Measurements from ENCODE around the gene ISLR.
"Not testable (repeated sequence)": the region's sequence is repeated elsewhere in the genome, so short reads cannot be mapped to it uniquely, and the experiment has no call there.

The ISLR gene

GRCh38 chr15:74136814-74137536, 36.5 kb upstream of the ISLR start:
- DNase-seq (ENCODE audit: low spot score), result no peak

GRCh38 chr15:74137537-74137894, 36.0 kb upstream of the ISLR start:
- no peak for DNase-seq (ENCODE audit: low spot score)

GRCh38 chr15:74138642-74139041, 34.9 kb upstream of the ISLR start:
- no peak for DNase-seq (ENCODE audit: low spot score)

- no peak for DNase-seq (ENCODE audit: low spot score)
Observed at GRCh38 chr15:74141591-74141990, 31.9 kb upstream of the ISLR start.

GRCh38 chr15:74144153-74144775, 29.2 kb upstream of the ISLR start:
- DNase-seq (ENCODE audit: low spot score), result no peak

GRCh38 chr15:74146277-74146800, 27.2 kb upstream of the ISLR start:
- DNase-seq (ENCODE audit: low spot score), result no peak

- DNase-seq (ENCODE audit: low spot score), result no peak
Observed at GRCh38 chr15:74147051-74147450, 26.5 kb upstream of the ISLR start.

- no peak for DNase-seq (ENCODE audit: low spot score)
Observed at GRCh38 chr15:74155766-74156417, 17.6 kb upstream of the ISLR start.

GRCh38 chr15:74156678-74157411, 16.7 kb upstream of the ISLR start:
- DNase-seq (ENCODE audit: low spot score), result no peak

- no peak for DNase-seq (ENCODE audit: low spot score)
Observed at GRCh38 chr15:74157868-74158827, 15.4 kb upstream of the ISLR start.

- no peak for DNase-seq (ENCODE audit: low spot score)
Observed at GRCh38 chr15:74158855-74159650, 14.5 kb upstream of the ISLR start.

- no peak for DNase-seq (ENCODE audit: low spot score)
Observed at GRCh38 chr15:74159773-74160172, 13.7 kb upstream of the ISLR start.

- DNase-seq (ENCODE audit: low spot score), result not testable (repeated sequence)
Observed at GRCh38 chr15:74160390-74160789, 13.1 kb upstream of the ISLR start.

- DNase-seq (ENCODE audit: low spot score), result not testable (repeated sequence)
Observed at GRCh38 chr15:74162195-74162536, 11.3 kb upstream of the ISLR start.

GRCh38 chr15:74165461-74165860, 8.0 kb upstream of the ISLR start:
- no peak for DNase-seq (ENCODE audit: low spot score)

GRCh38 chr15:74167891-74168331, 5.6 kb upstream of the ISLR start:
- DNase-seq (ENCODE audit: low spot score), result no peak

GRCh38 chr15:74168711-74169126, 4.8 kb upstream of the ISLR start:
- DNase-seq (ENCODE audit: low spot score), result no peak

- DNase-seq (ENCODE audit: low spot score), result no peak
Observed at GRCh38 chr15:74170071-74170844, 3.3 kb upstream of the ISLR start.

GRCh38 chr15:74170875-74171578, 2.5 kb upstream of the ISLR start:
- no peak for DNase-seq (ENCODE audit: low spot score)

Data from RKO (cell line).